ENCODE measurements around the gene USP1.

USP1 gene

GRCh38 chr1:62426794-62427193, 10.1 kb upstream of the USP1 start:
- no peak for DNase-seq (ENCODE audit: low read depth in 2 of 2)

GRCh38 chr1:62428351-62428750, 8.5 kb upstream of the USP1 start:
- no peak for DNase-seq (ENCODE audit: low read depth in 2 of 2)

GRCh38 chr1:62429581-62429980, 7.3 kb upstream of the USP1 start:
- no peak for DNase-seq (ENCODE audit: low read depth in 2 of 2)

GRCh38 chr1:62433861-62434617, 2.8 kb upstream of the USP1 start:
- no peak for DNase-seq (ENCODE audit: low read depth in 2 of 2)

- no peak for DNase-seq (ENCODE audit: low read depth in 2 of 2)
These were observed 2.2 kb upstream of the USP1 start for GRCh38 chr1:62434618-62435001.

- no peak for DNase-seq (ENCODE audit: low read depth in 2 of 2)
These were observed 1.4 kb upstream of the USP1 start for GRCh38 chr1:62435231-62436038.

DNA sequence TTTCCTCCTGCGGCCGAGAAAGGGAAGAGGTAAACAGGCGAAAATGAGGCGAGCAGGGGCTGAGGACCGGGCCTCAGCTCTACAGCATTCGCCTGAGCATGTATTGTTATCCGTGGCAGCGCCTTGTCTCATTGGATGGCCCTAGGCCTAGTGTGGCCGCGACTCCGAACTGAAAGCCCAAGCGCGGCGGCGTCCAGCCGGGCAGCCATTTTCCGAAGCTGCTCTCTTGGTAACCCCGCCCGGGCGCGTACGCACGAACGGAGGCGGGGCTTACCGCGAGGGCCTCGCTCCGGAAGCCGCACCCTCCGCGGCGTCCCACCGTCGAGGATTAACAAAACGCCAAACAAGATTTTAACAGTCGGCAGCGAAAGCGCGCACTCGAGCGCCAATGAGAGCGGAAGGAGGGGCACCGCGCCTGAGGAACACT, 797 bp upstream of the USP1 start:
- peak; percentile 89 to 90 for DNase-seq (ENCODE audit: low read depth in 2 of 2)

DNA sequence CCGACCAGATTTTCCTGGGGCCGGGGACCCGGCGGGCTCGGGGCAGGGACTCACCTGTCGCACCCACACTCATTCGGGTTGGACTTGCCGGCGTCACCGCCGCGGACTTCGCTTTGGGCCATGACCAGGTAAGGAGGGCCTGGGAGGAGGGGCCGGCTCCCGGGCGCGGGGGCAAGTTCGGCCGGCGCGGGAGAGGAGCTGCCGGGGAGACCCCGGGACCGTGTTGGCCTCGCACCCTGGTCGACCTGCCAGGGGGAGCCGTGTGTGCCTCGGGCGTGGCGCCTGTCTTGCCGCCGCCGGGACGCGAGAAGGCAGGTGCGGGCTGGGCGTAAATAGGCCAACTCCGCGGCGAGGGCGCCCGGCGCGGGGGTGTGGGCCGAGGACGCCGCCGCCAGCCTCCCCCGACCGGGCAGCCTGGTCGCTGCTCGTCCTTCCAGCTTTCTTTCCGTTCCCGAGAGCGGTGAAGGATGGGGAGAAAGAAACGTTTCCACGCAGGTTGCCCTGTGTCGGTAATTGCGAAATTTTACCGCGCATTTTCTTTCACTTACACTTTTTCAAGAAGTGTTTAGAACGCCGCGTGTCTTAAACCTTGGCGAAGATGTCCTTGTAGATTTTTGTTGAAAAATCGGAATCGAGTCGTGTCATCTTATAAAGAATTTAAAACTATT, 558 bp downstream of the USP1 start:
- peak; percentile 10 to 36 for DNase-seq (ENCODE audit: low read depth in 2 of 2)

- no peak for DNase-seq (ENCODE audit: low read depth in 2 of 2)
These were observed 1.3 kb downstream of the USP1 start for GRCh38 chr1:62438163-62438562.

- DNase-seq (ENCODE audit: low read depth in 2 of 2): no peak
These were observed 3.0 kb downstream of the USP1 start for GRCh38 chr1:62439652-62440371.

GRCh38 chr1:62444701-62445100, 7.9 kb downstream of the USP1 start:
- DNase-seq (ENCODE audit: low read depth in 2 of 2): no peak

DNA sequence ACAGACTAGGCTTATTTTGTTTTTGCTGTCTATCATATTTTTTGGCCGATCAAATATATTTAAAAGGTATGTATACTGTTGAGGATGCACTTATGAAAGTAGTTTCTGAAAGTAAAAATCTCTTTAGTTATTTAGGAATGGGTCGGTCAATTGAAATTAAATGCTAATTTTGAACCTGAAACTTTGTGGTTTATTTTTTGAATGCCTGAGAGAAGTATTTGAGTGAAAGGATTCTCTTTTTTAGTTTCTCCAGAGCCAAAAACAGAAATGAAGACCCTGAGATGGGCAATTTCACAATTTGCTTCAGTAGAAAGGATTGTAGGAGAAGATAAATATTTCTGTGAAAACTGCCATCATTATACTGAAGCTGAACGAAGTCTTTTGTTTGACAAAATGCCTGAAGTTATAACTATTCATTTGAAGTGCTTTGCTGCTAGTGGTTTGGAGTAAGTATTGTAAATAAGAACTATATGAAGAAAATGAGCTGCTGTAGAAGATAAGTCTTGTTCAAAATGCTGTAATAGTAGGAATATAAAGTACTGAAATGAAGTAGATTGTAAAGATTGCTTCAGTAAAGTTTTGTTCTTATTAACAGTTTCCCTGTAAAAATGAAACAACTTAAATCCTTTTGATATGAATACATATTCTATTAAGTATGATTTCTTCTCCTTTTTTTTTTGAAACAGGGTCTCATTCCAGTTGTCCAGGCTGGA, 11.5 kb downstream of the USP1 start:
- no peak for DNase-seq (ENCODE audit: low read depth in 2 of 2)

- DNase-seq (ENCODE audit: low read depth in 2 of 2): no peak
These were observed 13.5 kb downstream of the USP1 start for GRCh38 chr1:62450301-62450700.

DNA sequence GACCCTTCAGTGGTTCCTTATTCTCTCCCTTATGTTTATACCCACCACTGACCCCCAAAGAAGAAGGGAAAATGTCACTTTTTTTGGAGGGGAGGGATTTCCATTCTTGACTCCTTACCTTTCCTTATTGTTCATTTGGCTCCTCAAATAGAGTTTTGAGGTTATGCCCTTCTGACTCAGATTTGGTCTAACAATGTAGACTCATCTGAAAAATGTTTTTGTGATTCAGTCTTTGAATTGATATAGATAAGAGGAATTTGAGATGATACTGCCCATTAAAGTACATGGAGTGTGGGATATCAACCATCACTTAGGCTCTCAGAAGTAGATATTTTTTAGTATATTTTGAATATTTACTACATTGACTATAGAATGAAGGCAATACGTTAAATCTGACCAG, 16.1 kb downstream of the USP1 start:
- DNase-seq (ENCODE audit: low read depth in 2 of 2): no peak

GRCh38 chr1:62457955-62458354, 21.1 kb downstream of the USP1 start:
- DNase-seq (ENCODE audit: low read depth in 2 of 2): no peak

DNA sequence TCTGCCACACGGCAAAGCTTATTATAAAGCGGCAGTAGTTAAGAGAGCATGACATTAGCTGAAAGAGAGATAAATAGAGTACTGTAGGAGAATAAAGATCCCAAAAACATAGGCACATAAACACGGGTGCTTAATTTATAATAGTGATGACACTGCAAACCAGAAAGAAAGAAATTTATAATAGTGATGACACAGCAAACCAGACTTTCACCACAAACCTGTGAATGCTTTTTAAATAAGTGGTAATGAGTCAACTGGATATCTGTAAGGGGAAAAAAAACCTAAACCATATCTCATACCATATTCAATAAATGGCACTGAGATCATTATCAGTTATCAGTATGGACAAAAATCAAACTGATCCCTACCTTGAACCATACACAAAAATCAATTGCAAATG, 25.5 kb downstream of the USP1 start:
- DNase-seq (ENCODE audit: low read depth in 2 of 2): no peak

- no peak for DNase-seq (ENCODE audit: low read depth in 2 of 2)
These were observed 30.2 kb downstream of the USP1 start for GRCh38 chr1:62467092-62467491.

DNA sequence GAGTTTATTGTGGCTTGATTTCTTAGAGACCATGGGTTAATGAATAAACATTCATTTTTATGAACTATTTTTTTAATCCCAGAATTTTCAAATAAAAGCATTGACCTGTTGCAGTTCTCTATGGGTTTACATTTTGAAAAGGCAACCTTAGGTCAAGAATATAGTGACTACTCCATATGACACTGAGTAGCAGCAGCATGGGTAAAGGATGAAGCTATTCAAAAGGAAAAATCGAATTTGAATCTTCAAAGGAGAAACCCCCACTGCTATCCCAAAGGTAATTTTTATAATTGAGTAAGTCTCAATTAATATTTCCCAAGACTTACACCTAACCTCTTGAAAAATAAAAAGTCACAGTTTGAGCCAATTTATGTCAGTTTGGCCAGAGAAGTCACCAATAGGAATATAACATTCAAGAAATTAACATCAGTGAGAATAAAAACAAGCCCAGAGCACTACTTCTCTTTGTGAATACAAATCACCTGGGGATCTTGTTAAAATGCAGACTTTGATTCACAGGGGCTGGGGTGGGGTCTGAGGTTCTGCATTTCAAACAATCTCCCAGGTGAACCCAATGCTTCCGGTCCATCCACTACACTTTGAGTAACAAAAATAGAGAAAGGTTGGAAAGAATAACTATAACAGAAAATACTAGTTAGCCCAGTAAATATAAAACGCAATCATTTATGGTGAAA, 39.8 kb downstream of the USP1 start:
- no peak for DNase-seq (ENCODE audit: low read depth in 2 of 2)

- DNase-seq (ENCODE audit: low read depth in 2 of 2): no peak
These were observed 44.8 kb downstream of the USP1 start for GRCh38 chr1:62481681-62482080.

GRCh38 chr1:62484824-62485468, 48.1 kb downstream of the USP1 start:
- DNase-seq (ENCODE audit: low read depth in 2 of 2): no peak
